HEK293T (cell line): ENCODE measurements around the gene THAP7.

ENCODE experiments used
- ARNT ChIP-seq: fragments of 450-650 bp; IDR thresholded peaks from 2 replicates; pipeline ENCODE4 v1.6.1; 2017; ENCODE audit warnings: mild to moderate bottlenecking
- CTBP1 ChIP-seq: fragments of 450-650 bp; IDR thresholded peaks from 2 replicates; pipeline ENCODE4 v1.6.1; 2016; ENCODE audit warnings: borderline replicate concordance
- ELF4 ChIP-seq: fragments of 450-650 bp; IDR thresholded peaks from 2 replicates; pipeline ENCODE4 v1.6.1; 2017; ENCODE audit warnings: antibody characterized with exemption
- FOXA1 ChIP-seq: fragments of 450-650 bp; IDR thresholded peaks from 2 replicates; pipeline ENCODE4 v1.6.1; 2016; ENCODE audit warnings: mild to moderate bottlenecking
- HDGF ChIP-seq: fragments of 450-650 bp; IDR thresholded peaks from 2 replicates; pipeline ENCODE4 v1.6.1; 2017; ENCODE audit warnings: antibody characterized with exemption, borderline replicate concordance
- L3MBTL2 ChIP-seq: fragments of 450-650 bp; conservative IDR thresholded peaks from 2 replicates; pipeline ENCODE4 v1.6.1; 2016; ENCODE audit warnings: mild to moderate bottlenecking
- NFRKB ChIP-seq: fragments of 450-650 bp; IDR thresholded peaks from 2 replicates; pipeline ENCODE4 v1.6.1; 2016; ENCODE audit warnings: mild to moderate bottlenecking, moderate library complexity
- SUZ12 ChIP-seq: fragments of 450-650 bp; IDR thresholded peaks from 2 replicates; pipeline ENCODE4 v1.6.1; 2016; ENCODE audit warnings: mild to moderate bottlenecking
- TARDBP ChIP-seq: fragments of 450-650 bp; IDR thresholded peaks from 2 replicates; pipeline ENCODE4 v1.6.1; 2016
- ZNF384 ChIP-seq: fragments of 450-650 bp; IDR thresholded peaks from 2 replicates; pipeline ENCODE4 v1.6.1; 2016

DNA sequence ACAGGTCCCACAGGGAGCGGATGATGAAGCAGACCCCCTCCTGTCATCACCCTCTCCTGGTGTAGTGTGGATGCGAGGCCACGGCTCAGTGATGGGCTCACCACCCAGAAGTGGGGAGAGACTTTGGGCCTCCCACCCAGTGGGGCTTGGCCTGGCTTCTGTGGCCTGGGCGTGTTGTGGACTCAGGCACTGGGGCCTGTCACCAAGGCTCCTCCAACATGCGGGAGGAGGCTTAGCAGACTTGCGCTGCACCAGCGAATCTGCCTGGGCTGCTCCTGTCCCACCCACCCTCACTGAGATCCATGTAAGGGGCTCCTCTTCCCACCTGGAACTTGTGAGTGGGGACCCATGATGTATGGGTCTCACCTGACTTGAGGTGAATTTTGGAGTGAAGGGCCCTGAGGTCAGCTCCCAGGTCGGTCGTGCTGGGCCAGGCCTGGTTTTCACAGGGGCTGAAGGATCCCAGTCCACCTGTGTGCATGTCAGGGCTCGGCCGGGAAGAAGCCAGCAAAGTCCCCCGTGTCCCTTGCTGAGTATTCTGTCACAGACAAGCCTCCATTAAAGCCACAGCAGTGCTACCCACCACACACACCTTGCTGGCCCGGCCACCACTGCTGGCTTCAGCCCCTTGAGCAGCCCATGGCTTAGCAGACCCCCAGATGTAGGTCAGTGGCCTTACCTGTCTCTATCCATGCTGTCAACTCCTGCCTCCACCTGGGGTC lies 4.2 kb downstream of the THAP7 start:
- TF ChIP-seq ARNT (no peak), TARDBP (no peak), SUZ12 (no peak), FOXA1 (no peak), NFRKB (no peak), ELF4 (no peak), L3MBTL2 (no peak), ZNF384 (no peak), HDGF (no peak), CTBP1 (no peak)
